ENCODE data around the gene HECTD3.
A peak's percentile ranks its signal among the peaks of the same experiment; 100 is the strongest.

Gene HECTD3

GRCh38 chr1:45033356-45033755, 22.2 kb upstream of the HECTD3 start:
- Histone ChIP-seq H3K36me3 (ENCODE audit: insufficient read depth, low read length) (peaks cover 20% of the 10 kb centered on the region), H3K4me3 (ENCODE audit: low read length) (no peak overlapping the region), H3K27me3 (ENCODE audit: insufficient read depth, low read length) (no peaks in the 10 kb centered on the region), H2AFZ (ENCODE audit: low read depth, low read length) (no peak overlapping the region), H3K4me1 (ENCODE audit: insufficient read depth, low read length) (no peaks in the 10 kb centered on the region), H3K9me3 (ENCODE audit: low read length) (peaks cover 2% of the 10 kb centered on the region)

- no peaks in the 10 kb centered on the region for H3K4me1 ChIP-seq (ENCODE audit: insufficient read depth, low read length)
- no peaks in the 10 kb centered on the region for H3K27me3 ChIP-seq (ENCODE audit: insufficient read depth, low read length)
- H2AFZ ChIP-seq (ENCODE audit: low read depth, low read length) = no peak overlapping the region
- peaks cover 2% of the 10 kb centered on the region for H3K9me3 ChIP-seq (ENCODE audit: low read length)
- peaks cover 20% of the 10 kb centered on the region for H3K36me3 ChIP-seq (ENCODE audit: insufficient read depth, low read length)
- no peak overlapping the region for H3K4me3 ChIP-seq (ENCODE audit: low read length)
Measured at GRCh38 chr1:45032837-45033236, 21.7 kb upstream of the HECTD3 start.

GRCh38 chr1:45026446-45026845, 15.3 kb upstream of the HECTD3 start:
- Histone ChIP-seq H2AFZ (ENCODE audit: low read depth, low read length) (no peak overlapping the region), H3K4me1 (ENCODE audit: insufficient read depth, low read length) (no peaks in the 10 kb centered on the region)

GRCh38 chr1:45023663-45024062, 12.5 kb upstream of the HECTD3 start:
- Histone ChIP-seq H3K27me3 (ENCODE audit: insufficient read depth, low read length) (no peaks in the 10 kb centered on the region), H3K4me3 (ENCODE audit: low read length) (no peak overlapping the region), H3K9me3 (ENCODE audit: low read length) (no peaks in the 10 kb centered on the region), H2AFZ (ENCODE audit: low read depth, low read length) (no peak overlapping the region), H3K4me1 (ENCODE audit: insufficient read depth, low read length) (no peaks in the 10 kb centered on the region), H3K36me3 (ENCODE audit: insufficient read depth, low read length) (no peaks in the 10 kb centered on the region)

More at GRCh38 chr1:45026446-45026845, 15.3 kb upstream of the HECTD3 start:
- Histone ChIP-seq H3K36me3 (ENCODE audit: insufficient read depth, low read length) (peaks cover 2% of the 10 kb centered on the region), H3K4me3 (ENCODE audit: low read length) (no peak overlapping the region), H3K9me3 (ENCODE audit: low read length) (no peaks in the 10 kb centered on the region), H3K27me3 (ENCODE audit: insufficient read depth, low read length) (no peaks in the 10 kb centered on the region)

GRCh38 chr1:45018599-45019230, 7.6 kb upstream of the HECTD3 start:
- no peaks in the 10 kb centered on the region for H3K27me3 ChIP-seq (ENCODE audit: insufficient read depth, low read length)
- H2AFZ ChIP-seq (ENCODE audit: low read depth, low read length) = no peak overlapping the region
- no peak overlapping the region for H3K4me3 ChIP-seq (ENCODE audit: low read length)
- H3K9me3 ChIP-seq (ENCODE audit: low read length) = no peaks in the 10 kb centered on the region
- no peaks in the 10 kb centered on the region for H3K4me1 ChIP-seq (ENCODE audit: insufficient read depth, low read length)
- H3K36me3 ChIP-seq (ENCODE audit: insufficient read depth, low read length) = no peaks in the 10 kb centered on the region

- no peaks in the 10 kb centered on the region for H3K36me3 ChIP-seq (ENCODE audit: insufficient read depth, low read length)
- H3K4me1 ChIP-seq (ENCODE audit: insufficient read depth, low read length) = peaks cover 11% of the 10 kb centered on the region
- H3K4me3 ChIP-seq (ENCODE audit: low read length) = no peak overlapping the region
- H3K27me3 ChIP-seq (ENCODE audit: insufficient read depth, low read length) = no peaks in the 10 kb centered on the region
- no peak overlapping the region for H2AFZ ChIP-seq (ENCODE audit: low read depth, low read length)
- no peaks in the 10 kb centered on the region for H3K9me3 ChIP-seq (ENCODE audit: low read length)
Measured at GRCh38 chr1:45016767-45017166, 5.6 kb upstream of the HECTD3 start.

GRCh38 chr1:45016090-45016697, 5.1 kb upstream of the HECTD3 start:
- H3K4me1 ChIP-seq (ENCODE audit: insufficient read depth, low read length) = peaks cover 11% of the 10 kb centered on the region
- no peaks in the 10 kb centered on the region for H3K27me3 ChIP-seq (ENCODE audit: insufficient read depth, low read length)
- no peak overlapping the region for H2AFZ ChIP-seq (ENCODE audit: low read depth, low read length)
- no peak overlapping the region for H3K4me3 ChIP-seq (ENCODE audit: low read length)
- H3K9me3 ChIP-seq (ENCODE audit: low read length) = no peaks in the 10 kb centered on the region
- no peaks in the 10 kb centered on the region for H3K36me3 ChIP-seq (ENCODE audit: insufficient read depth, low read length)

- no peaks in the 10 kb centered on the region for H3K9me3 ChIP-seq (ENCODE audit: low read length)
- H3K4me1 ChIP-seq (ENCODE audit: insufficient read depth, low read length) = peaks cover 11% of the 10 kb centered on the region
- no peaks in the 10 kb centered on the region for H3K36me3 ChIP-seq (ENCODE audit: insufficient read depth, low read length)
- H2AFZ ChIP-seq (ENCODE audit: low read depth, low read length) = no peak overlapping the region
- no peaks in the 10 kb centered on the region for H3K27me3 ChIP-seq (ENCODE audit: insufficient read depth, low read length)
- no peak overlapping the region for H3K4me3 ChIP-seq (ENCODE audit: low read length)
Measured at GRCh38 chr1:45015683-45016082, 4.6 kb upstream of the HECTD3 start.

- peaks cover under 1% of the 10 kb centered on the region for H3K36me3 ChIP-seq (ENCODE audit: insufficient read depth, low read length)
- no peaks in the 10 kb centered on the region for H3K9me3 ChIP-seq (ENCODE audit: low read length)
- H3K4me1 ChIP-seq (ENCODE audit: insufficient read depth, low read length) = peaks cover 19% of the 10 kb centered on the region
- H3K27me3 ChIP-seq (ENCODE audit: insufficient read depth, low read length) = no peaks in the 10 kb centered on the region
- H2AFZ ChIP-seq (ENCODE audit: low read depth, low read length) = no peak overlapping the region
- H3K4me3 ChIP-seq (ENCODE audit: low read length) = no peak overlapping the region
Measured at GRCh38 chr1:45014321-45015028, 3.4 kb upstream of the HECTD3 start.

- Histone ChIP-seq H3K9me3 (ENCODE audit: low read length) (no peaks in the 10 kb centered on the region), H3K4me1 (ENCODE audit: insufficient read depth, low read length) (peaks cover 19% of the 10 kb centered on the region), H3K4me3 (ENCODE audit: low read length) (no peak overlapping the region), H2AFZ (ENCODE audit: low read depth, low read length) (no peak overlapping the region), H3K27me3 (ENCODE audit: insufficient read depth, low read length) (no peaks in the 10 kb centered on the region), H3K36me3 (ENCODE audit: insufficient read depth, low read length) (peaks cover 7% of the 10 kb centered on the region)
Measured at GRCh38 chr1:45013551-45014209, 2.6 kb upstream of the HECTD3 start.

- Histone ChIP-seq H3K27me3 (ENCODE audit: insufficient read depth, low read length) (no peaks in the 10 kb centered on the region), H3K36me3 (ENCODE audit: insufficient read depth, low read length) (peaks cover 16% of the 10 kb centered on the region), H3K9me3 (ENCODE audit: low read length) (no peaks in the 10 kb centered on the region), H3K4me3 (ENCODE audit: low read length) (peak overlapping the region; percentile 87), H2AFZ (ENCODE audit: low read depth, low read length) (peak overlapping the region; percentile 99), H3K4me1 (ENCODE audit: insufficient read depth, low read length) (peaks cover 19% of the 10 kb centered on the region)
Measured at GRCh38 chr1:45012639-45013278, 1.6 kb upstream of the HECTD3 start.

GRCh38 chr1:45011837-45012638, 914 bp upstream of the HECTD3 start, which contains the start of gene UROD:
Gene UROD, plus strand, starts transcription at chr1:45012254. Its CDS starts 12 bp downstream, at chr1:45012266.
- H3K9me3 ChIP-seq (ENCODE audit: low read length) = no peaks in the 10 kb centered on the region
- peaks cover 23% of the 10 kb centered on the region for H3K36me3 ChIP-seq (ENCODE audit: insufficient read depth, low read length)
- peak within 1 kb of the TSS; percentile 87 for H3K4me3 ChIP-seq (ENCODE audit: low read length)
- peak within 1 kb of the TSS; percentile 99 for H2AFZ ChIP-seq (ENCODE audit: low read depth, low read length)
- H3K4me1 ChIP-seq (ENCODE audit: insufficient read depth, low read length) = peaks cover 19% of the 10 kb centered on the region
- H3K27me3 ChIP-seq (ENCODE audit: insufficient read depth, low read length) = no peaks in the 10 kb centered on the region
